A673 (cell line): ENCODE data around the gene NCAPH2.

Experiments used
- EZH2 ChIP-seq: fragments of 200-600 bp; sonication (generic); IDR thresholded peaks from 2 replicates; pipeline ENCODE4 v1.6.1; 2017; ENCODE audit warnings: borderline replicate concordance, low read depth, mild to moderate bottlenecking, mixed read lengths, antibody characterized with exemption, low read length; ENCODE audit not compliant: poor library complexity, severe bottlenecking
- TF ChIP-seq, protein P1 (sequence below): fragments of 300-800, 200-600 bp; sonication (generic); conservative IDR thresholded peaks from 2 replicates; pipeline ENCODE4 v1.5.1; 2017; ENCODE audit warnings: low read depth, mild to moderate bottlenecking, antibody characterized with exemption, low read length, moderate library complexity, mixed read lengths

DNA sequence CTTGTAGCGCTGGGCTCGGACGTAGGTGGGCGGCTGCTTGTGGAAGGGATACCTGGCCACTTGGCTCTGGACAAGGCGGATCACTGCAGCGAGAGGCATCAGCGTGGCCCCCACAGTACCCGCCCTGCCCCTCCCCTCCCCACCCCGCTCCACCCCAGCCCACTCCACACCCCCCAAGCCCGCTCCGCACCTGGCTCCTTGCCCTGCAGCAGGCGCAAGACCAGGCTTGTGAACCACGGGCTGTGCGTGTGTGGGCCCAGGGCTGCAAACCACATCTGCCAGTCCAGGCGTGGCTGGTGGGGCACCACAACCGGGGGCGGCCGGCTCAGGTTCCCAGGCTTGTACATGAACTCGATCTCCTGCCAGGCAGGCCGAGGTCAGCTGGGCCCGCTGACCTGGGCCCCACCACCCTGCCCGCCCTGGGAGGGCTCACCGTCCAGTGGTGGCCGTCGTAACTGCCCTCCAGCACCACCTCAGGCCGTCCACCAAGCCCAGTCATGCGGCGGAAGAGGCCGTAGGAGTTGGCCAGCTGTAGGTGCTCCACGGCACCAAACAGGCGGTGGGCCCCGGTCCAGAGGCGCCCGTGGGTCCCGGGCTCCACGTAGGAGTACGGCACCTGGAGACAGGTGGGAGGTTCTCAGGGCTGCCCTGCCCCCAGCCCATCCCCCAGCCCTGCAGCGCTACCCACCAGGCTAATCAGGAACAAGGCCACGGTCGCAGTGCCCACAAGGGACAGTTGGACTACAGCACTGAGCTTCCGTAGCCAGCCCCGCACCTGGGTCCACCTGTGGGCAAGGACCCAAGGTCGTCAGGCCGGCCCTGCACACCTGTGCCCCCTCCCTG, 3.4 kb upstream of the NCAPH2 start:
- TF ChIP-seq, protein P1, sequence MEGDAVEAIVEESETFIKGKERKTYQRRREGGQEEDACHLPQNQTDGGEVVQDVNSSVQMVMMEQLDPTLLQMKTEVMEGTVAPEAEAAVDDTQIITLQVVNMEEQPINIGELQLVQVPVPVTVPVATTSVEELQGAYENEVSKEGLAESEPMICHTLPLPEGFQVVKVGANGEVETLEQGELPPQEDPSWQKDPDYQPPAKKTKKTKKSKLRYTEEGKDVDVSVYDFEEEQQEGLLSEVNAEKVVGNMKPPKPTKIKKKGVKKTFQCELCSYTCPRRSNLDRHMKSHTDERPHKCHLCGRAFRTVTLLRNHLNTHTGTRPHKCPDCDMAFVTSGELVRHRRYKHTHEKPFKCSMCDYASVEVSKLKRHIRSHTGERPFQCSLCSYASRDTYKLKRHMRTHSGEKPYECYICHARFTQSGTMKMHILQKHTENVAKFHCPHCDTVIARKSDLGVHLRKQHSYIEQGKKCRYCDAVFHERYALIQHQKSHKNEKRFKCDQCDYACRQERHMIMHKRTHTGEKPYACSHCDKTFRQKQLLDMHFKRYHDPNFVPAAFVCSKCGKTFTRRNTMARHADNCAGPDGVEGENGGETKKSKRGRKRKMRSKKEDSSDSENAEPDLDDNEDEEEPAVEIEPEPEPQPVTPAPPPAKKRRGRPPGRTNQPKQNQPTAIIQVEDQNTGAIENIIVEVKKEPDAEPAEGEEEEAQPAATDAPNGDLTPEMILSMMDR, result no peak
- TF ChIP-seq EZH2, result no peak
